ENCODE data around the gene PARN.
"Not testable (repeated sequence)": the region's sequence is repeated elsewhere in the genome, so short reads cannot be mapped to it uniquely, and the experiment has no call there.

DNA sequence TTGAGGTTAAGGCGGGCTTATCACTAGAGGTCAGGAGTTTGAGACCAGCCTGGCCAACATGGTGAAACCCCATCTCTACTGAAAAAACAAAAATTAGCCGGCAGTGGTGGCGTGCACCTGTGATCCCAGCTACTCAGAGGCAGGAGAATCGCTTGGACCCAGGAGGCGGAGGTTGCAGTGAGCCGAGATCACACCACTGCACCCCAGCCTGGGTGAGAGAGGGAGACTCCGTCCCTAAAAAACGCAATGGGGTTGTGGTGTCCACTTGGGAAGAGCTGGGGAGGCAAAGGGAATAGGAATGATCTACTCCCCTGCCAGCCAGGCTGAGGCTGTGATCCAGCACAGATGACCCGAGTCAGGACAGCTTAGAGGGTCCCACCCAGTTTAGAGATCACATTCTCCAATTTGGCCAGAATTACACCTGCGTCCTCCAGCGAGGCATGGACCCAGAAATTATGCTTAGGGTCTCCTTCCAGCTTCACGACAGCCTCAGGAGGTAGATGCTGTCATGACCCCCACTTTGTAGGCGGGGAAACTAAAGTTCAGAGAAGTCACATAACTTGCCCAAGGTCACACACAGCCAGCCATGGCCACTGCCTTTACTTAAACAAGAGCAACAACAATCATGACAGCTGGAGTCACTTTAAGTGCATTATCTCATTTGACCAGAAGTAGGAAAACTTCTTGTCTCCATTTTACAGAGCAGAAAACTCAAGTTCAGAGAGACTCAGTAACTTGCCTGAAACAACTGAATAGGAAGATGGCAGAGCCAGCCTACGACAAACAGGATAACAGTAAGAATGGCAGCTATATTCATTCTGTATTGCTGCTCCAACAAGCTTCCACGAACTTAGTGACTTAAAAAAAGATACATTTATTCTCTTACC, 227.7 kb downstream of the PARN start:
- TF ChIP-seq EP300 (IDR thresholded peaks at IDR 0.05); POLR2A (IDR thresholded peaks at IDR 0.05; ENCODE audit: low read length); JUNB (IDR thresholded peaks at IDR 0.05); GATA3 (IDR thresholded peaks at IDR 0.05; ENCODE audit: borderline replicate concordance); KDM5A (IDR thresholded peaks at IDR 0.05): not testable (repeated sequence)
- TF ChIP-seq, protein P1, sequence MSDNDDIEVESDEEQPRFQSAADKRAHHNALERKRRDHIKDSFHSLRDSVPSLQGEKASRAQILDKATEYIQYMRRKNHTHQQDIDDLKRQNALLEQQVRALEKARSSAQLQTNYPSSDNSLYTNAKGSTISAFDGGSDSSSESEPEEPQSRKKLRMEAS (IDR thresholded peaks at IDR 0.05) = not testable (repeated sequence)
- TF ChIP-seq, protein P2, sequence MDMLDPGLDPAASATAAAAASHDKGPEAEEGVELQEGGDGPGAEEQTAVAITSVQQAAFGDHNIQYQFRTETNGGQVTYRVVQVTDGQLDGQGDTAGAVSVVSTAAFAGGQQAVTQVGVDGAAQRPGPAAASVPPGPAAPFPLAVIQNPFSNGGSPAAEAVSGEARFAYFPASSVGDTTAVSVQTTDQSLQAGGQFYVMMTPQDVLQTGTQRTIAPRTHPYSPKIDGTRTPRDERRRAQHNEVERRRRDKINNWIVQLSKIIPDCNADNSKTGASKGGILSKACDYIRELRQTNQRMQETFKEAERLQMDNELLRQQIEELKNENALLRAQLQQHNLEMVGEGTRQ (IDR thresholded peaks at IDR 0.05) = not testable (repeated sequence)
- TF ChIP-seq, protein P3, sequence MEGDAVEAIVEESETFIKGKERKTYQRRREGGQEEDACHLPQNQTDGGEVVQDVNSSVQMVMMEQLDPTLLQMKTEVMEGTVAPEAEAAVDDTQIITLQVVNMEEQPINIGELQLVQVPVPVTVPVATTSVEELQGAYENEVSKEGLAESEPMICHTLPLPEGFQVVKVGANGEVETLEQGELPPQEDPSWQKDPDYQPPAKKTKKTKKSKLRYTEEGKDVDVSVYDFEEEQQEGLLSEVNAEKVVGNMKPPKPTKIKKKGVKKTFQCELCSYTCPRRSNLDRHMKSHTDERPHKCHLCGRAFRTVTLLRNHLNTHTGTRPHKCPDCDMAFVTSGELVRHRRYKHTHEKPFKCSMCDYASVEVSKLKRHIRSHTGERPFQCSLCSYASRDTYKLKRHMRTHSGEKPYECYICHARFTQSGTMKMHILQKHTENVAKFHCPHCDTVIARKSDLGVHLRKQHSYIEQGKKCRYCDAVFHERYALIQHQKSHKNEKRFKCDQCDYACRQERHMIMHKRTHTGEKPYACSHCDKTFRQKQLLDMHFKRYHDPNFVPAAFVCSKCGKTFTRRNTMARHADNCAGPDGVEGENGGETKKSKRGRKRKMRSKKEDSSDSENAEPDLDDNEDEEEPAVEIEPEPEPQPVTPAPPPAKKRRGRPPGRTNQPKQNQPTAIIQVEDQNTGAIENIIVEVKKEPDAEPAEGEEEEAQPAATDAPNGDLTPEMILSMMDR (IDR thresholded peaks at IDR 0.05) = not testable (repeated sequence)
- TF ChIP-seq, protein P4, sequence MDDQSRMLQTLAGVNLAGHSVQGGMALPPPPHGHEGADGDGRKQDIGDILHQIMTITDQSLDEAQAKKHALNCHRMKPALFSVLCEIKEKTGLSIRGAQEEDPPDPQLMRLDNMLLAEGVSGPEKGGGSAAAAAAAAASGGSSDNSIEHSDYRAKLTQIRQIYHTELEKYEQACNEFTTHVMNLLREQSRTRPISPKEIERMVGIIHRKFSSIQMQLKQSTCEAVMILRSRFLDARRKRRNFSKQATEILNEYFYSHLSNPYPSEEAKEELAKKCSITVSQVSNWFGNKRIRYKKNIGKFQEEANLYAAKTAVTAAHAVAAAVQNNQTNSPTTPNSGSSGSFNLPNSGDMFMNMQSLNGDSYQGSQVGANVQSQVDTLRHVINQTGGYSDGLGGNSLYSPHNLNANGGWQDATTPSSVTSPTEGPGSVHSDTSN (IDR thresholded peaks at IDR 0.05) = not testable (repeated sequence)
